NCI-H2171 (cell line): ENCODE measurements around the gene FAM24B.
"Not testable (repeated sequence)": the region's sequence is repeated elsewhere in the genome, so short reads cannot be mapped to it uniquely, and the experiment has no call there.

Experiments
- DNase-seq: peaks from one replicate; lab custom pipeline; 2025; lab: John Stamatoyannopoulos, UW

FAM24B gene

DNA sequence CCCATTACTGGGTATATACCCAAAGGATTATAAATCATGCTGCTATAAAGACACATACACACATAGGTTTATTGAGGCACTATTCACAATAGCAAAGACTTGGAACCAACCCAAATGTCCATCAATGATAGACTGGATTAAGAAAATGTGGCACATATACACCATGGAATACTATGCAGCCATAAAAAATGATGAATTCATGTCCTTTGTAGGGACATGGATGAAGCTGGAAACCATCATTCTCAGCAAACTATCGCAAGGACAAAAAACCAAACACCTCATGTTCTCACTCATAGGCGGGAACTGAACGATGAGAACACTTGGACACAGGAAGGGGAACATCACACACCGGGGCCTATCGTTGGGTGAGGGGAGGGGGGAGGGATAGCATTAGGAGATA is 21.3 kb downstream of the FAM24B start:
- not testable (repeated sequence) for DNase-seq

DNA sequence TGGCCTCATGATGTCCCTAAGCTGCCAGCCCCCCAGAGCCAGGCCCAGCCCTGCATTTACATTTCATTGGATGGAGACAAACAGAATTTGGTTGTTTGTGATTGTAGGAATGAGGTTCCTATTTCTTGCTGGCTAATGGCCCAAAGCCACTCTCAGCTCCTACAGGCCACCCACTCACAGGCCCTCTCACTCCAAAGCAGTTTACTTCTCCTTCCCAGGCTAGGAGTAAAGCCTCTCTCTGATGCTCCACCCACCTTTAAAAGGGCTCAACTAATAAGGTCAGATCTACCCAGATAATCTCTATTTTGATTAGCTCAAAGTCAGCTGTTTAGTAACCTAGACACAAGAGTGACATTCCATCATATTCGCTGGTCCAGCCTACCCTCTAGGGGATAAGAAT is 22.5 kb downstream of the FAM24B start:
- no peak for DNase-seq

DNA sequence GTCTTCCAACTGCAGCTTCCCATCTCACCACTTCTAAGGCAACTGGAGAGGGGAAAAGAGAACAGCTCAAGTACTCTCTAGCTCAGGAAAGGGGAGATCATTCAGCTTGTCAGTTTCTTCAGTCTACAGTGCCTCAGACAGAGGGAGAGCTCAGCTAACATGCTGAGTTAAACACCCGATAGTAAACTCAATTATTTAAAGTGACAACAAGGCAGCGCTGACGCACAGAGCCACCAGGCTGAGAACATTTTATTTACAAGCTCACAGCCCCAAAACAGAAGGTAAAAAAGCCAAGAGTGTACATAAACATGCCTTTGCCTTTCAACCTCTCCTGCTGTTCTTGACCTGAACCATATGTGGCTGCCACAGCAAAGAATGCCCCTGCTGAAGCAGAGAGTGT is 23.6 kb downstream of the FAM24B start:
- DNase-seq, result no peak

DNA sequence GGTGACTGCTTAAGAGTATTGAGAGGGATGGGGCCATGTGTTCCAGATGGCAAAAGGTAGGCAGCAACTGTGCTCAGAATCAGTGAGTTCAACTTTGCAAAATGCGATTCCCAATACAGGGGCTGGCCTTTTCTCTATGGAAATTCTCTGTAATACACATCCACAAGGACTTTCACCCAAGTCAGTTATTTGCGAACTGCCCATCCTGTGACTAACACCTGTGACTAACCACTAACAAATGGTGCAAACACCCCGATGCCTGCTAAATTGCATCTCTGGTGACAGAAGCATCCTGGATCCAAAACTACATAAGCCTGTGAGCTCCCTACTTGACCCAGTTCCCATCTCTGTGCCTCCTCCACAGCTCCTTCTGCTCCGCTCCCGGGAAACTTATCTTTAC is 24.7 kb downstream of the FAM24B start:
- DNase-seq, result no peak

DNA sequence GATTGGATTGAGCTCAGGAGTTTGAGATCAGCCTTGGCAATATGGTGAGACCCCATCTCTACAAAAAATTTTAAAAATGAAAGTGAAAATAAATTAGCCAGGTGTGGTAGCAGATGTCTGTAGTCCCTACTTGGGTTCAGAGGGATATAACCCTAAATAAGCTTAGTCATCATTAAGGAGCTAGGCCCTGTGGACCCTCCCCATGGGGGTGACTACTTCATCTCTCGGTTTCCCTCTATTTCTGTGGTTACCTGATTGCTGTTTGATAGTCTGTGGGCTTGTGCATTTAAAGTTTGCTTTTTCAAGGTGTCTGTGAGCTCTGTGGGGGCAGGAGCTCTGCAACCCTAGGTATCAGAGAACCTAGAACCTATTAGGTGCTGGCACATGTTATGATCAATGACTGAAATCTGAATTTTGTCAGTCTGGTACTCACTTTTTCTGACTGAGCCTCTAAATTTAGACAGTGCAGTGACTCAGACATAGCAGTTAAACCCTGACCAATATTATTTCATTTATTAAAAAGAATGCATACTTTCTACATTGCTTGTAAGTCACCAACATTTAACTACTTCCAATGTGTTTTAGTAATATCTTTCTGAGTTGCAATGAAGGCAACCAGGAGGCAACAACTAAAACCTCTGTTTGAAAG is 25.6 kb downstream of the FAM24B start:
- DNase-seq, result no peak

DNA sequence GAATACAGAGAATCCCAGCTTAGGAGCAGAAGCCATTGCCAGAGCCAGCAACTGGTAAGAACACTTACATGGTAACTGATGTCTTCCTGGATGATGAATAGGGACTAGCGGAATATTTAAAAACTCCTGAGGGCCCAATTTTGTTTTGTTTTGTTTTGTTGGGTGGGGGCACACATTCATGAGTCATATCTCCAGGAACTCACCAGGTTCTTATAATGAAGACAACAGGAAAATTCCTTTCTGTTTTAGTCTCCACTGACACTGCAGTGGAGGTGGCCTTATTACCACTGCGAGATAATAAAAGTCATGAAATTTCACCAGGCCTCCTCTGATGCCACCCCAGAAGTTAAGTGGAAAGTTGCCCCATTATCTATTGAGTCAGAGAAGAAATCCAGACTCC is 27.1 kb downstream of the FAM24B start:
- no peak for DNase-seq

DNA sequence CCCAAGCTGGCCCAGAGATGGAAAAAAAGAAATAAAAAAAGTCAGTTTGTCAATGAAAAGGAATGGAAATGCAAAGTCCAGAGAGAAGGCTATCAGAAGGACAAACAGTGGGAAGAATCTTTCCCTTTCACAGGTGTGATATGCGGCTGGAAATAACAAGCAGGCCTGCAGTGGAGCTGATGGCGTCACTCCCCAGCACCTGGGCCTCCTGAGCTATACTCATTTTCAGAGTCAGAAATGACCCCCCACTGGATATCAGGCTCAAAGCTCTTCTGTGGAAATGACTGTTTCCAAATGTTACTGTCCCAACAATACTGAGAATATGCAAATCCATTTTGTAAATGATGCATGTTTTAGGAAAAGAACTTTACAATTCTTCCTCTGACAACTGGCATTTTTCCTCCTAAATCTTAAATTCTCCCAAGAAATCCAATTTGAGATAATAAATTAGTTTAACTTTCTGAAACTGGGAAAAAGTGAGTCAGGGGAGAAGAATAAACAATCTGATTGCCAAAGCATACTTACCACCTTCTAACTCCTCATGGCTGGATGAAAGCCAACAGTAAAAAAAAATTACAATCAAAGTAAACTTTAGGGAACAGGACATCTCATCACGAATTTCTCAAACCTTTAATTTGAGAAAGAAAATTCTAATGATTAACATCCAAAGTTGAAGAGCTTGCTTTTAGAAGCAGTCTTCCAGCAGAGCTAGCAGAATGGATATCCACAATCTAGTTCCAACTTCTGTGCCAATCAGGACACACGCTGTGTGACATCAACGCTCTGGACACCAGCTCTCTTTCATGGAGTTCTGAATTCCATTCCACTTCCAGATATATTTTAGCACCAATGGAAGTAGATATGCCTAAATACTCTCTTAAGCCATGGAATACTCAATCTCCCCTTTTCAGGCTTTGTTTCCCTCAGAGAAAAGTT is 28.4 kb downstream of the FAM24B start:
- no peak for DNase-seq

DNA sequence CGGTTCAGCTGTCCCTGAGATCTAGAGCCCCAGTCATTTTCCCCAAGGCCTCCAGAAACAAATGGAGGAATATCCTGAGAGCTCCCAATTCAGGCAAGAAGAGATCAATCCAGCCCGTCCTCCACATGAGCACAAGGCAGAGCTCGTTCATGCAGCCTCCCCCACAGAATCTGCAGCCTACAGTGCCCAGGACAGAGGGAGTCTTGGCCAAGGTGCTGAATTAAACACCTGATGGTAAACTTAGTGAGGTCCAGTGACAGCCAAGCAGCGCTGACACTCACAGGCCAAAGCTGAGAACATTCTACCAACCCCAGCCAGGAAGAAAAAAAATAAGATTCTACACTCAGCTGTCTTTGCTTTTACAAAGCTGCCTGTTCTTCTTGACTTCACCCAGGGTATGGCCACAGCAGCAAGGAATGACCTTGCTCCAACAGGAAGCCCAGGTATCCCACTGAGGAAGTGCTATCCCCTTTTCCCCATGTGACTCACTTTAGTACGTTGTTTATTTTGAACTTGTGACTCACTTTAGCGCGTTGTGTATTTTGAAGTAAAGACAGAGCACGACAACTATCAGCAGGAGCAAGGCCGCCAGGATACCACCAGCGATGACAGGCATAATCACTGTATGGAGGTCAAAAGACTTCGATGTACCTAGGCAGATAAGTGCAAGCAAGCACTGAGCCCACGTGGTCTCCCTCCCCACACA is 29.3 kb downstream of the FAM24B start:
- DNase-seq, result no peak

DNA sequence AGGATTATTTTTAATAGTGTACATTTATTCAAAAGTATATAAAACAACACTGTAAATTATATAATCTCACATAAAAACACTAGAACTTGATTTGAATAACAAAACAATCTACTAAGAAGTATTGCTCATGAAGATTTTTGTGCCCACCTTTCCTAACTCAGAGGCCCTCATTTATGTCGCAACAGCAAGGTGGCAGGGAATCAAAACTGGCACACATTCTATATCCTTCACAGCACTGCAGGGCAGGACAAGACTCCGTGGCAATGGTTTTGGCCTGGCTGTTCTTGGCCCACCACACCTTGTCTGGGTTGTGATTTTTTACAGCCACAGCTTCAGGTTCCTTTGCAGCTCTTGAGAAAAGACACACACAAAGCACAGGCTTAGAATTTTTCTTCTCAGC is 30.3 kb downstream of the FAM24B start:
- no peak for DNase-seq

DNA sequence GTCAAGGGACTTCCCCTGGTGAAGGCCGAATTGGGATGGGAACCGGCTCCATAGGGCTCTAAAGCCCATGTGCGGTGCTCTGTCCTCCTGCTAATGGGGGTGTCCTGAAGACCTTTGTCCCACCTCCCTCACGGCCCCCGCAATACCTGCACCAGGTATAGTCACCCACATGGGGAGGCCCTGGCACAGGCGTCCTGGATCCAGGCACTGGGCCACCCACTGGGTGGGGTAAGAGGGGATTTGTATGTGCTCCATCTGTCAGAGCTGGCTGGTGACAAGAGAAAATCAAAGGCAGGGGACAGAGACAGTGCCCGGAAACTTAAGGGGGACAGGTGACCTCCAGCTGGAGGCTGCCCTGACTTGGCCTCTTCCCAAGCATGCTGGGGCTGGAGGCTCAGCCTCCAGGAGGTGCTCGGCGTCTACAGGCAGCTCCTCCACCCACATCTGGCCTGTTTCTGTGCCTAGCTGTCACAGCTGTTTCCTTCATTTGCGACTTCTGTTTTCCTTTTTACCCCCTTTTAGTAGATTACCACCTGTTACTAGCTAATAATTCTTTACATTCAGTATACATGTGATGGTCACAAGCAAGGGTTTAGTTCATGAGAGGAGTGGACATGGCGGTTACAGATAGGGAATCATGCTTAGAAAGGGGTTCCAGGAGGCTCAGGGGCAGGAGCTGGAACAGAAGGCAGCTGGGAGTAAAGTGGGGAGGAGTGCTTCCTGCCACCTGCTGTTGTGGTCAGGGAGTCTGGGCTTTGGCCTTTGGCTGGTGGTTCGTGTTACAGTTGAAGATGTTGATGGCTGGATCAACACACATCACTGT is 31.4 kb downstream of the FAM24B start:
- no peak for DNase-seq

DNA sequence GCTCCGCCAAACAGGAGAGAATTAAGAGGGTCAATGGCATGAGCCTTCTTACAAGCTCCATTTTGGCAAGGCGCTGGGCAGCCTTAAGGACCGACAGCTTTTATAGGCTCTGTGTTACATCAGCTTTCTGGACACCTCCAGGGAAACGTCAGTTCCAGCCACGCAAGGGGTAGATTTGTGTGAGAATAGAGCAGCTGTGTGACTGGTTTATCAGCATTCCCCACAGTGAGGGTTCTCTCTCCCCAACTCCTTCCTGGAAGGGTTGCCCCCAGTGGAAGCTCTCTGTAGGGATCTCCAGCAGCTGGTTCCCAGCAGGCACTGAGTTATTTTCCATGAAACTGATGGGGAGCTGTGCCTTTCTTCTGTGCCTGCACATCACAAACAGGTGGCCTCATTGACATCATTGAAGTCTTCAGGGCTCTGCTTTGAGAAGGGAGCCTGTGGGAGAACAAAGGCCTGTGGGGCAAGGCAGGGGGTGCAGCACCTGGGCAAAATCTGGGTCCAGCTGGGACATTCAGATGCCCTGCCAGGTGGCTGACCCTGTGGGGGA is 33.5 kb downstream of the FAM24B start, which contains the start of gene CUZD1:
Gene CUZD1, minus strand, starts transcription at position 75 of the 550 bp plus-strand sequence. Its CDS starts 14 bp downstream, at position 61.
- no peak for DNase-seq

DNA sequence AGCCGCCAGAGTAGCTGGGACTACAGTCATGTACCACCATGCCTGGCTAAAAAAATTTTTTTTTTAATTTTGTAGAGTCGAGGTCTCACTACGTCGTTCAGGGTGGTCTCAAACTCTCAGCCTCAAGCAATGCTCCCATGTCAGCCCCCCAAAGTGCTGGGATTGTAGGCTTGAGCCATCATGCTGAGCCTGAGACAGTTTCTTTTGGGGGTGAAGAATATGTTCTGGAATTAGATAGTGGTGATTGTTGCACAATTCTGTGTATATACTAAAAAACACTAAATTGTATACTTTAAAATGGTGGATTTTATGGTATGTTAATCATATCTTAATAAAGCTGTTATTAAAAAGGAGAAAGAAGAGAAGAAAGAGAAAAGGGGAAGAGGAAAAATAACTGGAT is 35.2 kb downstream of the FAM24B start:
- DNase-seq, result no peak

DNA sequence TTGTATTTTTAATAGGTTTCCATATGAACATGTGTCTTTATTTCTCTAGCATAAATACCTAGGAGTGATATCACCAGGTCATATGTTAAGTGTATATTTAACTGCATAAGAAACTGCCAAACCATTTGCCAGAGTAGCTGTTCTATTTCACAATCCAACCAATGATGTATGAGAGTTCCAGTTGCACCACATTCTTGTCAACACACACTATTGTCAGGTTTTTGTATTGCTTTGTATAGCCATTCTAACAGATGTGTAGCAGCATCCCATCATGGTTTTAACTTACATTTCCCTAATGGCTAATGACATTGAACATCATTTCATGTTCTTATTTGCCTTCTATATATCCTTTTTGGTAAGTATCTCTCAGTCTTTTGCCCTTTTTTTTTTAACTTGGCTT is 37.8 kb downstream of the FAM24B start:
- DNase-seq, result no peak

DNA sequence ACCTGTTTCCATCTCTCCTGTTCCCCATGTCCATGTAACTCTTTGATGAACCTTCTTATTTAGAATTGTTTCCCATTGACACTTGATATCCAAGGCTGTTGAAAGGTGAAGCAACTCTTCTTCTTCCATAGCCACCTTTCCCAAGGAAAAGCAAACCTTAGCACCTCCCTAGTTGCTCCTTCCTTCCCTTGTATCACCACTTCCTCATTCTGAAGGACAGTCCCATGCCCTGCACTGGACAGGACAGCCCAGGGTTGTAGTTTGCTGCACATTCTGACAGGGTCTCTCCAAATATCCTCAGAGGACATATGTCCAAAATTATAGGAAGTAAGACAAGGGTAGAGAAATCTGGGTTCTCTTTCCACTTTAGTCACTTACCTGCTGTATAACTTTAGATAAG is 39.9 kb downstream of the FAM24B start:
- no peak for DNase-seq

DNA sequence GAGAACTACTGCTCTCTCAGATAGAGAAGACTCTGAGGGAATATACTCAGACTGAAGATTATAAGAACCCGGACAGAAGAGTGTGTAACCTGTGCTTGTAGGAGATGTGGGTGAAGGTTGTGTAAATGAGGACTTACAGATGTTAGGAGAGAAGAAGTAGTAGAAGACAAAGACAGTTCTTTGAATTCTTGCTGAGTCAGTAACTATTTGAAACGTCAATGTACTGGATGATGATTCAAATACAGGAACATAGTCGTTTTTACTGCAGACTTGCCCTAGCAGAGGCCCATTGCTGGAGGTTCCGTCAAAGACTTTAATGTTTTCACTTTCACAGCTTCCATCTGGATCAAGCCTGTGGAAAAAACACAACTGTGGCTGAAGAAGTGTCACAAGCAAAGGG is 40.5 kb downstream of the FAM24B start:
- no peak for DNase-seq

DNA sequence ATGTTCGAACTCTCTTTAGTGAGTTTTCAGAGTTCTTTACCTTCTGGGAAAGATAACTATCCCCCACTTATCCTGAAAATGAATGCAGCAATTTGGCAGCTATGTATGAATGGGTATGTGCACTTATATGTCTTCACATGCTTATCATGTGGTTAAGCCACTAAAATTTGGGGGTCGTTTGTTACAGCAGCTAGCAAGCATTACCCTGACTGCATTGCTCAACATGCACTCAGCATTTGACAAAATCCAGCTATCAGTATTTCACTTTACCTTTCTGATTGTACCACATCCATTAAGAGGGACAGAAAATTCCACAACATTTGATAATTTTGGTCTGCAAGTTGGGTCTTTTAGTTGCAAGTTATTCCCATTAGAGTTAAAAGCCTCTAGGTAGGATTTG is 43.5 kb downstream of the FAM24B start:
- DNase-seq, result no peak

DNA sequence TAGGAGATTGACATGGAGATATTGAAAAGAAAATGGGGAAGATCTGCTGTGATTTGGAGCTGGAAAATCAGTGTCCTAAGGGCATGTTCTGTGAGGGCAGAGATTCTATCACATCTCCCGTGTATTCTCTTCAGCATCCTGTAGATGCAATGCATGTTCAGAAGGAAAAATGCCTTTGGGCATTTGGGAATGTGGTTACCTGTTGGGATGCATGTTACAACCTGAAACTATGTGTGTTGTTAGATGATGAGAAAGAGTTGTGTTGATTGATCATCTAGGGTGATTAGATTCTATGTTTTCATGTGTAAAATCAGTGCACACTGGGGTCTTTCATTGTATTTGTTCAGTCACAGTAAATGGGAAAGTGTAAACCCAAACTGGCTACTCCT is 48.4 kb downstream of the FAM24B start:
- DNase-seq, result no peak

DNA sequence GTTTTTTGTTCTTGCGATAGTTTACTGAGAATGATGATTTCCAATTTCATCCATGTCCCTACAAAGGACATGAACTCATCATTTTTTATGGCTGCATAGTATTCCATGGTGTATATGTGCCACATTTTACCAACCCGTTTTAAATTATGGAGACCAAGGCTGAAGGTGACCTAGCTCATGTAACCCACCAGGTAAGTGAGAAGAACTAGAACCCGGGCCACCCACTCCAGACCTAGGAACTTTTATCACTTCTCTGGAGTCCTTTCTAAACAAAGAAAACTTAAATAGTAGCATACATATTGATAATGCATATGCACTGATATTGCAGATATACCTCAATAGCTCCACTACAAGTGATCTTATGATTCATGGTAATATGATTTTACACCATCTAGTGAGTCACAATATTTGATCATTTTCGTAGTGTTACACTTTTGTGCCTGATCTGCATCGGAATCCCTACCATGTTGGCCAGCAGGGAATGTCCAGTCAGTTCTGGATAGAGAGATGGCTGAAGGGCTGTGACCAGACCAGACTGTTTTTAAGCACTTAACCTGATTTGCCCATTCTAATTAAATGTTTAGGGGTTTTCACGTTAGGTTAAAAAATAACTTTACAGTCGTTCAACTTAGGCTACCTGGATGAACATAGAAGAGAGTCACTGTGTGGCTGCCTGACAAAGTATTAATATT is 49.0 kb downstream of the FAM24B start:
- DNase-seq, result no peak

DNA sequence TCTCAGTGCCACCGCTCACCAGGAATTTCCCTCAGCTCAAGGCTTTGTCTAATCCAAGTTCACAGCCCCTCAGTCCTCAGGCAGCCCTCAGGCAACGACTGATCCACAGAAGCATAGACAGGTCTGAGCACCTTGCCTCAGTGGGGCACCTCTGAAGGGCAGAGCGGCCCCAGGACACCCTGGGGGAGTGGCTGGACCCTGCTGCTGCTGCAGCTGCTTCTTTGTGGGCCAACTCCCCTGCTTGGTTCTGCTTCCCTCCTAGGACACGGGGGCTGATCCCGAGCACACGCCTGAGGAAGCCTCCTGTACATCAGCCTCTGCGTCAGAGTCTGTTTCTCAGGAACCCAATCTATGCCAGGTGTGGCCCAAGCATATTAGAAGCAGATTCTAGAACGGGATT is 49.9 kb downstream of the FAM24B start:
- no peak for DNase-seq

DNA sequence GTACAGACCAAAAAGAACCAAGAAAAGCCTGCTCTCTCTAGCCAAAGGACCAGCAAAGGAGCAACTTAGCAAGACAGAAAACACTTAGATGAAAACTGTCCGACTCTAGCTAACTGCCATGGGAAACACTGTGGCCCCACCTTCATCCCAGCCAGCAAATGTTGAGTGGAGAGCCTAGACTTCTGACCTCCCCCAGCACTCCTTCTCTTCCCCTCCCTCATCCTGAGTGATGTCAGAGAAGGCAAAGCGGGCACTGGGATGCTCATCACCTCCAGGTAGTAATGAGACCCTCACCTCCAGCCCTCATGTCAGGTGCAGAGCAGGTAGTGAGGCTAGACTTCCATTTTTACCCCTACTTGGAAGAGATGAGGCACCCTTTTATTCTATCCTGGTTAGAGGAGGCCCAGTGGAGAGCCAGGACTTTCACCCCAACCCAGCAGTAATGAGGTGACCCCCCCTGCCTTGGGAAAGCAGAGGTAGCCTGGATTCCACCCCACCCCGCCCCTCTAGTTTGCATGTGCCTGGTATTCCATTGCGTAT is 50.6 kb downstream of the FAM24B start:
- no peak for DNase-seq

DNA sequence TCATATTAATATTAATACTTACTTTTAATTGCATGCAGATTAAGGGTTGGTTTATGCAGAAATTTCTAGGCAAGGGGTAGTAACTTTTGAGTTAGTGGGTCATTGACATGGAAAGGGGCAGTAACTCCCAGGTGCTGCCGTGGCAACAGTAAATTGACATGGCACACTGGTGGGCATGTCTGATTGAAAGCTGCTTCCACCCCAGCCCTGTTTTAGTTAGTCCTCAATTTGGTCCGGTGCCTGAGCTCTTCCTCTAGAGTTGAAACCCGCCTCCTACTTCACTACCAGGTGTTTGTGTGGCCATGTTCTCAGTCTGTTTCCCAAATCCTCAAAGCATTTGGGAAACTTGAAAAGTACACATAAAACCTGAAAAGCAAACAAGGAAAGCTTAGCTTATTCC is 52.1 kb downstream of the FAM24B start:
- no peak for DNase-seq
